Kidney (tissue), 14 donors: ENCODE data around the gene WFDC6. TPM values are rescaled to one million over a fixed set of nuclear protein-coding genes. Genes with fewer than 3 reads are reported as not detected.

Experiments
- DNase-seq, 5 donors: peaks; one replicate each; pipeline ENCODE4 v3.0.0-alpha.2; 2013 to 2020
- FAIRE-seq: peaks from 2 replicates; lab custom pipeline; 2012; peaks lifted over from hg19 to GRCh38; lab: Jason Lieb, UNC
- H3K27ac ChIP-seq, 2 donors: one replicate each; pipeline ENCODE4 v1.7.0; 2013; ENCODE audit warnings: low read depth in 2 of 2, low read length in 2 of 2, inconsistent platforms in 1 of 2
- H3K27me3 ChIP-seq: one replicate; pipeline ENCODE4 v1.7.1; 2013; ENCODE audit warnings: low read length, inconsistent platforms; ENCODE audit not compliant: control insufficient read depth, insufficient read depth
- H3K36me3 ChIP-seq, 3 donors: one replicate each; pipeline versions ENCODE4 v1.7.0 to v1.7.1; 2013; ENCODE audit warnings: low read length in 3 of 3, control low read depth in 1 of 3, inconsistent platforms in 1 of 3; ENCODE audit not compliant: insufficient read depth in 3 of 3, control insufficient read depth in 2 of 3
- H3K4me1 ChIP-seq, 3 donors: one replicate each; pipeline versions ENCODE4 v1.7.0 to v1.7.1; 2013; ENCODE audit warnings: low read length in 3 of 3, inconsistent platforms in 1 of 3, low read depth in 1 of 3; ENCODE audit not compliant: control insufficient read depth in 2 of 3, insufficient read depth in 2 of 3
- H3K4me3 ChIP-seq, 3 donors: one replicate each; pipeline versions ENCODE4 v1.7.0 to v1.8.1; 2013; ENCODE audit warnings: low read length in 3 of 3, control low read depth in 1 of 3, inconsistent platforms in 1 of 3
- H3K9ac ChIP-seq, 3 donors: one replicate each; pipeline versions ENCODE4 v1.7.0 to v1.7.1; 2013; ENCODE audit warnings: low read length in 3 of 3, control low read depth in 1 of 3, inconsistent platforms in 1 of 3
- H3K9me3 ChIP-seq, 3 donors: one replicate each; pipeline versions ENCODE4 v1.7.0 to v1.7.1; 2013; ENCODE audit warnings: low read length in 3 of 3, control low read depth in 1 of 3, inconsistent platforms in 1 of 3; ENCODE audit not compliant: control insufficient read depth in 2 of 3, insufficient read depth in 1 of 3
- CTCF ChIP-seq: IDR thresholded peaks from 3 replicates; pipeline ENCODE4 v1.5.1; 2012; ENCODE audit warnings: mild to moderate bottlenecking, moderate library complexity, borderline replicate concordance; ENCODE audit not compliant: insufficient read depth; ENCODE audit errors: extremely low read depth
- intact Hi-C: fragments of 100-400 bp; cut with DNase I; formaldehyde crosslinking; loops from one replicate; pipeline ENCODE4 v1.11.1; 2022
- polyA plus RNA-seq: library from polyadenylated mRNA; stranded (reverse); fragments of 350-450 nt; fragmentation: Illumina TruSeq; extraction: RNeasy Lipid Tissue Mini Kit (QIAGEN cat#74804); gene quantifications from one replicate; pipeline ENCODE4 v1.2.3, GENCODE V29; 2014; ENCODE audit warnings: low read depth, low replicate concordance; ENCODE audit not compliant: insufficient read depth
- total RNA-seq: library from RNA; stranded (reverse); fragmentation: NEBNext Ultra II Directional; extraction: Animal tissue kit (Norgen Biotek cat#: 25700); gene quantifications from one replicate; pipeline ENCODE4 v1.2.1, GENCODE V29; 2021
- donor health status: control.
- donor health status: control.
- donor health status: control.
- donor health status: control.
- donor health status: control.
- donor health status: DM: yes; HTN: yes; CAD: no.
- donor health status: Normal renal cell carcinoma (clear cell type).

WFDC6 gene
- total and polyA plus RNA-seq, 2 donors from 2014 or later = not detected

- Histone ChIP-seq H3K27ac (no peak overlapping the region), H3K36me3 (no peaks in the 10 kb centered on the region), H3K27me3 (no peaks in the 10 kb centered on the region), H3K9ac (no peak overlapping the region), H3K9me3 (no peaks in the 10 kb centered on the region), H3K4me1 (no peaks in the 10 kb centered on the region), H3K4me3 (no peak overlapping the region)
- intact Hi-C loops = no loop called here
- no peak for TF ChIP-seq CTCF
- FAIRE-seq (no peak), DNase-seq (no peak)
Measured at GRCh38 chr20:45497971-45498494, 41.2 kb downstream of the WFDC6 start.

- TF ChIP-seq CTCF = no peak
- Histone ChIP-seq H3K27ac (no peak overlapping the region), H3K36me3 (no peaks in the 10 kb centered on the region), H3K27me3 (no peaks in the 10 kb centered on the region), H3K9me3 (no peaks in the 10 kb centered on the region), H3K9ac (no peak overlapping the region), H3K4me1 (no peaks in the 10 kb centered on the region), H3K4me3 (no peak overlapping the region)
- FAIRE-seq (no peak), DNase-seq (no peak)
- intact Hi-C loops = no loop called here
Measured at GRCh38 chr20:45496166-45496565, 43.1 kb downstream of the WFDC6 start.

- no peaks in the 10 kb centered on the region for H3K36me3 ChIP-seq
- no peak for FAIRE-seq
- no peaks in the 10 kb centered on the region for H3K27me3 ChIP-seq
- no peaks in the 10 kb centered on the region for H3K4me1 ChIP-seq
- intact Hi-C loops = no loop called here
- no peak for DNase-seq
- H3K4me3 ChIP-seq = no peak overlapping the region
- H3K9me3 ChIP-seq = no peaks in the 10 kb centered on the region
- no peak for TF ChIP-seq CTCF
- no peak overlapping the region for H3K27ac ChIP-seq
- no peak overlapping the region for H3K9ac ChIP-seq
Measured at GRCh38 chr20:45495501-45495941, 43.8 kb downstream of the WFDC6 start.

- Histone ChIP-seq H3K9me3 (no peaks in the 10 kb centered on the region), H3K4me1 (no peaks in the 10 kb centered on the region), H3K4me3 (no peak overlapping the region), H3K27me3 (no peaks in the 10 kb centered on the region), H3K9ac (no peak overlapping the region), H3K36me3 (no peaks in the 10 kb centered on the region), H3K27ac (no peak overlapping the region)
- no peak for TF ChIP-seq CTCF
- DNase-seq (no peak), FAIRE-seq (no peak)
- intact Hi-C loops = no loop called here
Measured at GRCh38 chr20:45489083-45489531, 50.2 kb downstream of the WFDC6 start.
